PC-3 (cell line): ENCODE measurements around the gene CFAP57. TPM values are rescaled to one million over a fixed set of nuclear protein-coding genes. Genes with fewer than 3 reads are reported as not detected.

Experiments
- ATAC-seq: fragments of 200-7000 bp; cut with Tn5 transposase; 2 replicates; pipeline ENCODE4 v1.9.1; 2020; ENCODE audit warnings: mild to moderate bottlenecking, moderate library complexity
- BruUV-seq: library from RNA; stranded (reverse); fragments of 400-500 nt; replicated peaks from 2 replicates; lab custom pipeline; 2021; lab: Mats Ljungman, UMichigan
- CTCF ChIA-PET: fragments of 300-600 bp; sonication (Branson Sonifier 250); formaldehyde crosslinking; loops from one replicate; lab custom pipeline; 2022; ENCODE audit warnings: antibody characterized with exemption; lab: Charles Lee
- POLR2A ChIA-PET: fragments of 300-600 bp; sonication (Branson Sonifier 250); formaldehyde crosslinking; loops from one replicate; lab custom pipeline; 2022; ENCODE audit warnings: antibody characterized with exemption; ENCODE audit not compliant: unreplicated experiment; lab: Charles Lee
- DNase-seq: peaks from one replicate; pipeline ENCODE4 v3.0.0-alpha.2; 2015
- H2AFZ ChIP-seq: fragments of 300-600 bp; sonication (generic); 2 replicates; pipeline ENCODE4 v1.6.0; 2016; ENCODE audit warnings: antibody characterized with exemption, low read length
- H3F3A ChIP-seq: fragments of 300-600 bp; sonication (generic); one replicate; pipeline ENCODE4 v1.6.0; 2017; ENCODE audit warnings: antibody characterized with exemption, low read length, control low read depth, mild to moderate bottlenecking; ENCODE audit not compliant: unreplicated experiment
- H3K27ac ChIP-seq: fragments of 300-600 bp; sonication (generic); 2 replicates; pipeline ENCODE4 v1.5.1; 2016; ENCODE audit warnings: mild to moderate bottlenecking, low read length
- H3K27me3 ChIP-seq: fragments of 300-600 bp; sonication (generic); 2 replicates; pipeline ENCODE4 v1.6.1; 2016; ENCODE audit warnings: low read length, mixed read lengths
- H3K36me3 ChIP-seq: fragments of 300-600 bp; sonication (generic); 2 replicates; pipeline ENCODE4 v1.6.1; 2016; ENCODE audit warnings: low read depth, mixed run types, low read length, mixed read lengths
- H3K4me1 ChIP-seq: fragments of 300-600 bp; sonication (generic); 2 replicates; pipeline ENCODE4 v1.5.1; 2016; ENCODE audit warnings: low read length; ENCODE audit not compliant: insufficient read depth
- H3K4me2 ChIP-seq: fragments of 300-600 bp; sonication (generic); 2 replicates; pipeline ENCODE4 v1.6.0; 2016; ENCODE audit warnings: low read length
- H3K4me3 ChIP-seq: fragments of 300-600 bp; sonication (generic); 2 replicates; pipeline ENCODE4 v1.5.1; 2016; ENCODE audit warnings: mild to moderate bottlenecking, low read length, mixed read lengths
- H3K79me2 ChIP-seq: fragments of 300-600 bp; sonication (generic); 2 replicates; pipeline ENCODE4 v1.6.1; 2017; ENCODE audit warnings: low read length, mixed read lengths
- H3K9ac ChIP-seq: fragments of 300-600 bp; sonication (generic); 2 replicates; pipeline ENCODE4 v1.6.0; 2016; ENCODE audit warnings: mild to moderate bottlenecking, low read length
- H3K9me2 ChIP-seq: fragments of 300-600 bp; sonication (generic); replicated peaks from 2 replicates; pipeline ENCODE4 v1.6.1; 2016; ENCODE audit warnings: mixed run types, low read length, mixed read lengths
- H3K9me3 ChIP-seq: fragments of 300-600 bp; sonication (generic); 2 replicates; pipeline ENCODE4 v1.6.1; 2016; ENCODE audit warnings: low read length, mixed read lengths
- H4K20me1 ChIP-seq: fragments of 300-600 bp; sonication (generic); 2 replicates; pipeline ENCODE4 v1.6.1; 2016; ENCODE audit warnings: low read length, mixed read lengths
- EZH2 ChIP-seq: fragments of 300-600 bp; sonication (generic); IDR thresholded peaks from one replicate; pipeline ENCODE4 v1.6.1; 2017; ENCODE audit warnings: antibody characterized with exemption, mild to moderate bottlenecking, low read length; ENCODE audit not compliant: unreplicated experiment
- EZH2phosphoT487 ChIP-seq: fragments of 300-600 bp; sonication (generic); IDR thresholded peaks from 2 replicates; pipeline ENCODE4 v1.6.1; 2018; ENCODE audit warnings: mild to moderate bottlenecking, antibody characterized with exemption, low read length, borderline replicate concordance
- intact Hi-C: fragments of 100-400 bp; cut with micrococcal nuclease; formaldehyde crosslinking; loops from 2 replicates; pipeline ENCODE4 v1.9.0; 2023
- total RNA-seq: library from RNA; depleted of rRNA; stranded (reverse); fragments of >200 nt; gene quantifications from 2 replicates; pipeline ENCODE4 v1.2.3, GENCODE V29; 2014
- TF ChIP-seq, protein P1 (sequence below): fragments of 300-600 bp; sonication (generic); conservative IDR thresholded peaks from 2 replicates; pipeline ENCODE4 v1.5.1; 2017; ENCODE audit warnings: antibody characterized with exemption, low read depth, mild to moderate bottlenecking, low read length

CFAP57 gene
- total RNA-seq, 1 experiment from 2014 or later = 1.2 TPM

DNA sequence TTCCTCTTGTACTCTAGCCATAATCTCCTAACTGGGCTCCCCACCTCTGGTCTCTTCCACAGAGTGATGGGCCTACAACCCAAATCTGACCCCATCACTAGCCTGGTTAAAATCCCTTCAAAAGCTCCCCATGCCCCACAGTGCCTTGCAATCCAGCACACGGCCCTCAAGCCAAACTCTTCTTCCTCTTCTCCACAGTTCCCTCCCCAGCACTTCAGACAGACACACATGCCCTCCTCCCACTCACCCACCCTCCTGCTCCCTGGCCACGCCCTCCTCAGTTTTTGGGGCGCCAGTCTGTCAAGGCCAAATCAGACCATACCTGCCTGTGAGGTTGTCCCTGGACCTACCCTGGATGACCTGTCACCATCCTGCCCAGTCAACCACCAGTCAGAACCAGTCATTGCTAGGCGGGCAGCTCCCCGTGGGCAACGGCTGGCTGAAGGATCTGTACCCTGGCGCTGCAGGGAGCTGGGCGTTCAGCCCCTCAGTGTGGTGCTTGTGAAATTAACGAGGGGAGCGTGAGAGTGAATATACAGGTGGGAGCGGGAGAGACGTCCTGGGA lies 112.5 kb downstream of the CFAP57 start:
- CTCF ChIA-PET = no interaction called here
- Histone ChIP-seq H3K27me3 (no peaks in the 10 kb centered on the region), H3K4me3 (peak overlapping the region; percentile 61), H3F3A (no peaks in the 10 kb centered on the region), H3K9me2 (no peaks in the 10 kb centered on the region), H3K36me3 (no peaks in the 10 kb centered on the region), H4K20me1 (no peaks in the 10 kb centered on the region), H2AFZ (peak overlapping the region; percentile 61), H3K79me2 (peaks cover 12% of the 10 kb centered on the region; the same call in 1 of the 2 replicates), H3K4me2 (peak overlapping the region; percentile 83), H3K4me1 (peaks cover 16% of the 10 kb centered on the region), H3K9me3 (no peaks in the 10 kb centered on the region), H3K27ac (no peak overlapping the region), H3K9ac (no peak overlapping the region)
- intact Hi-C loops = loop anchor here (5.0 kb wide), 1 partner anchor 63 kb away; no protein-coding TSS in a partner anchor
- BruUV-seq = no TSS peak
- POLR2A ChIA-PET = no interaction called here
- ATAC-seq (peak; percentile 16; the same call in 1 of the 2 replicates), DNase-seq (no peak)
- no peak for TF ChIP-seq EZH2
- TF ChIP-seq EZH2phosphoT487 = no peak
- TF ChIP-seq, protein P1, sequence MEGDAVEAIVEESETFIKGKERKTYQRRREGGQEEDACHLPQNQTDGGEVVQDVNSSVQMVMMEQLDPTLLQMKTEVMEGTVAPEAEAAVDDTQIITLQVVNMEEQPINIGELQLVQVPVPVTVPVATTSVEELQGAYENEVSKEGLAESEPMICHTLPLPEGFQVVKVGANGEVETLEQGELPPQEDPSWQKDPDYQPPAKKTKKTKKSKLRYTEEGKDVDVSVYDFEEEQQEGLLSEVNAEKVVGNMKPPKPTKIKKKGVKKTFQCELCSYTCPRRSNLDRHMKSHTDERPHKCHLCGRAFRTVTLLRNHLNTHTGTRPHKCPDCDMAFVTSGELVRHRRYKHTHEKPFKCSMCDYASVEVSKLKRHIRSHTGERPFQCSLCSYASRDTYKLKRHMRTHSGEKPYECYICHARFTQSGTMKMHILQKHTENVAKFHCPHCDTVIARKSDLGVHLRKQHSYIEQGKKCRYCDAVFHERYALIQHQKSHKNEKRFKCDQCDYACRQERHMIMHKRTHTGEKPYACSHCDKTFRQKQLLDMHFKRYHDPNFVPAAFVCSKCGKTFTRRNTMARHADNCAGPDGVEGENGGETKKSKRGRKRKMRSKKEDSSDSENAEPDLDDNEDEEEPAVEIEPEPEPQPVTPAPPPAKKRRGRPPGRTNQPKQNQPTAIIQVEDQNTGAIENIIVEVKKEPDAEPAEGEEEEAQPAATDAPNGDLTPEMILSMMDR = no peak

DNA sequence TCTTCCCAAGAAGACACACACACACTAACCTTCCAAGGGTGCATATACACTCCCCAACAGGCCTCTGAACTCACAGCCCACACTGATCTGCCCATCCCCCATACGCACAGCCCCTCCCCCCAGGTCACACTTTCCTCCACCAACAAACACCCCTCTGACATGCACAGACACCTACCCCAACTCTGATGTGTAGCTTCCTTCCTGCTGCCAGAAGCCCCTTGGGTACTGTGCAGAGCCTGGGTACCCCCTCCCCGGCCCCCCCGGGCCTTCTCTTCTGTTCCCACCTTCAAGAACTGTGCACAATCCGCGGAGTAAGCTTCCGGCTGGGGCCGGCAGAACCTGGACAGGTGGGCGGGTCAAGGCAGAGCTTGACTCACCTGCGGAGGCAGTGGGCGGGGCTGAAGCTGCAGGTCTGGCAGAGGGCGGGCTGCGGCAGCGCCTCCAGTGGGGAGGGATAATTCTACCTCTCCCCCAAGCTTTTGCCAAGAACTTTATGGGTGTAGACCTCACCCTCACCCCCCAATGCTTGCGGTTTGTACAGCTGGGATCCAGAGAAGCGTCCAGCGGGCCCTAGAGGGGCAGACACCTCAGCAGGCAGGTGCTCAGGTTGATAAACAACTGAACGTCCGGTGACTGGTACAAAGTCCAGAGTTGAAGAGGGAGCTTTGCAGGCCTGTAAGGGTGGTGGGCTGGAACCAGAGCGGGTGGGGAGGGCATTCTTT lies 113.3 kb downstream of the CFAP57 start, which contains the start of gene C1orf210:
Gene C1orf210 (minus strand): TSS at position 313 of the 722 bp plus-strand sequence. CDS start 2,311 bp downstream, outside the sequence.
- BruUV-seq = no TSS peak
- ATAC-seq = peak; percentile 90
- POLR2A ChIA-PET = interaction anchor here (0.9 kb wide), 1 partner anchor 63 kb away, joined by 3 read pairs; no protein-coding TSS in a partner anchor

More for the DNA sequence above, 113.3 kb downstream of the CFAP57 start, which contains the start of gene C1orf210:
- Histone ChIP-seq H3K9me3 (no peaks in the 10 kb centered on the region), H3K4me1 (peaks cover 16% of the 10 kb centered on the region), H3K4me2 (peak within 1 kb of the TSS; percentile 83), H3K9ac (no peak within 1 kb of the TSS), H3K27ac (no peak within 1 kb of the TSS), H2AFZ (peak within 1 kb of the TSS; percentile 61), H4K20me1 (no peaks in the 10 kb centered on the region), H3K27me3 (no peaks in the 10 kb centered on the region), H3K4me3 (peak within 1 kb of the TSS; percentile 61), H3K9me2 (no peaks in the 10 kb centered on the region), H3F3A (no peaks in the 10 kb centered on the region), H3K79me2 (peaks cover 12% of the 10 kb centered on the region; the same call in 1 of the 2 replicates), H3K36me3 (no peaks in the 10 kb centered on the region)
- TF ChIP-seq EZH2 (no peak), EZH2phosphoT487 (no peak)
- TF ChIP-seq, protein P1 = peak; percentile 65
- intact Hi-C loops = loop anchor here (5.0 kb wide), 1 partner anchor 62 kb away; no protein-coding TSS in a partner anchor
- peak; percentile 90 for DNase-seq
- CTCF ChIA-PET = interaction anchor here (0.6 to 1.3 kb wide), 2 partner anchors 73 to 83 kb away, joined by 6 to 14 read pairs; partner anchors contain the start of gene CDC20
